ENCODE results near the gene GALNT10.

GRCh38 chr5:154406826-154407225 is 216.3 kb downstream of the GALNT10 start:
- no peak for TF ChIP-seq CTCF (conservative IDR thresholded peaks at IDR 0.05 in 1 of 2, IDR thresholded peaks at IDR 0.05 in 1 of 2; ENCODE audit: low read depth in 1 of 2, low read length in 2 of 2)
- TF ChIP-seq EZH2 (IDR thresholded peaks at IDR 0.05; ENCODE audit: low read length, missing control alignments) = no peak

Measured in fibroblast of lung (primary cell).